ENCODE measurements around the gene HSPA12B. TPM values are rescaled to one million over a fixed set of nuclear protein-coding genes. Genes with fewer than 3 reads are reported as not detected.
A peak's percentile ranks its signal among the peaks of the same experiment; 100 is the strongest.

Gene HSPA12B
- total RNA-seq, 4 donors from 2014 or later = 0.64 to 4.6 (median 1.8) TPM

DNA sequence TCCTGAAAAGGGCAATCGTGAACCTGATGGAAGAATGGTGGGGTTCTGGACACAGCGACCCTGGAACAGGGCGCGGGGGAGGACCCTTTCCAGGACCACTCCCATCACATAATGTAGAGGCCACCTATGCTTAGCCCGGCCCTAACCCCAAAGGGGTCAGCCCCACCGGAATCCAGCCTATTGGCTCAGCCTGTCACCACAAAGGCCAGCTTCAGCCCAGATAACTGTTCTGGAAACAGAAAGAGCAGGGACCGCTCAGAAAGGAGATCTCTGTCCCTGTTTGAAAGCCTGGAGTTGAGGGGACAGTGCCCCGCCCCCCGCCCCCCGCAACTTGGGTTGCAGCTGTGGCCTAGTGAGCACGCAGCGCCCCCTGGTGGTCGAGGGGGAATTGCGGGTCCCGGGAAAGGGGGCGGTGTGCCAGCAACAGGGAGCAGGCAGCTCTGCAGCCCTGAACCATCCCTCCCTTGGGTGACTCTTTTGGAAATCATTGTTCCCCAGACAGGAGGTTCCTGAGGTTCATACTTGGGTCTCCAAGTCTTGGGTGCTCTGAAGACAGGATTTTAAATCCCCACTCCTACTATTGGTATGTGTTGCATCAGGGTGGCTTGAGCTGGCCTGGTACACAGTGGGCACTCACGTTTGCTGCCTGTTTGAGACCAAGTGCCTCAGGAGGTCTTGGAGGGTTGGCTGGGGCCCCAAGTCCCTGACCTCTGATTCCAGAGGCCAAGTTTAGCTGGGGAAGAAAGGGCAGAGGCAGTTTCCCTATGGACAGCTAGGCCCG is 21.6 kb upstream of the HSPA12B start:
- no peak for TF ChIP-seq POLR2A (IDR thresholded peaks at IDR 0.05)
- peak; percentile 77 to 98 (median 90) for TF ChIP-seq CTCF (IDR thresholded peaks at IDR 0.05)
- WGBS, 2 donors = 25% methylated on average over 3 of the region's 18 CpGs; no CpG with 5 or more reads in 1 of the 2 donors
- Histone ChIP-seq H3K27me3 (no peaks in the 10 kb centered on the region), H3K9me3 (no peaks in the 10 kb centered on the region), H3K36me3 (no peaks in the 10 kb centered on the region), H3K4me1 (peaks cover 0 to 15% (median 5%) of the 10 kb centered on the region in 3 donors), H3K4me3 (peak overlapping the region in 1 of 4 donors; percentile 0), H3K27ac (peak overlapping the region in 2 of 4 donors; percentile 29 to 66)
- intact Hi-C loops (cut with DNase I) = loop anchor here (5.0 kb wide), 1 partner anchor 34 kb away; no protein-coding TSS in a partner anchor
- DNase-seq = no peak

DNA sequence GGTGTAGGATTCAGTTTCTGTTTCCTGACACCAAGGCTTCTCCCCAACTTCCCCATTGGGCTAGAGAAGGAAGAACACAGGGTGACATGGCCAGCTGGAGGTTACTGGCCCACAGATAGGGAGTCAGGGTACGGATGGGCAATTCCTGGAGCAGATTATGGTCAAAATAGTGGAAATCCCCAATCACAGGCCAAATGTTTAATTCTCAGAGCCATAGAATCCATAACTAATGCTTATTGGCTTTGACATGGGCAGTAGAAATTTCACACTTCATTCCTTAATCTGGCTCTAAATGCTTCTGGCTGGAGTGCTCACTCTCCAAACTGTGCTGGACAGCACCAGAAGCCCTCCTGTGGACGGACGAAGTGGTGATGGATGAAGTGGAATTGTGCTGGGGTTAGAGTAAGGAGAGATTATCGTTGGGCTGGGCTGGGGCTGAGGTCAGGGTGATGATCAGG is 21.0 kb upstream of the HSPA12B start:
- peaks cover 0 to 15% (median 5%) of the 10 kb centered on the region in 3 donors for H3K4me1 ChIP-seq
- peak overlapping the region in 1 of 4 donors; percentile 13 for H3K27ac ChIP-seq
- no peaks in the 10 kb centered on the region for H3K27me3 ChIP-seq
- 64 to 80% methylated on average over 4 of the region's 4 CpGs for WGBS, 2 donors
- TF ChIP-seq CTCF (IDR thresholded peaks at IDR 0.05) = no peak
- TF ChIP-seq POLR2A (IDR thresholded peaks at IDR 0.05) = no peak
- intact Hi-C loops (cut with DNase I) = loop anchor here (5.0 kb wide), 1 partner anchor 34 kb away; no protein-coding TSS in a partner anchor
- no peaks in the 10 kb centered on the region for H3K36me3 ChIP-seq
- no peaks in the 10 kb centered on the region for H3K9me3 ChIP-seq
- DNase-seq = no peak
- no peak overlapping the region for H3K4me3 ChIP-seq

- H3K4me3 ChIP-seq = peak within 1 kb of the TSS in 3 of 4 donors; percentile 2 to 35 (median 19)
- peaks cover 0 to 15% (median 5%) of the 10 kb centered on the region in 3 donors for H3K4me1 ChIP-seq
- H3K9me3 ChIP-seq = no peaks in the 10 kb centered on the region
- no peaks in the 10 kb centered on the region for H3K27me3 ChIP-seq
- H3K27ac ChIP-seq = peak within 1 kb of the TSS in 1 of 4 donors; percentile 13
- 80 to 85% methylated on average over 2 to 9 of the region's 15 CpGs for WGBS, 2 donors
- TF ChIP-seq POLR2A (IDR thresholded peaks at IDR 0.05) (no peak), CTCF (IDR thresholded peaks at IDR 0.05) (no peak)
- no peaks in the 10 kb centered on the region for H3K36me3 ChIP-seq
- intact Hi-C loops (cut with DNase I) = loop anchor here (5.0 kb wide), 1 partner anchor 35 kb away; no protein-coding TSS in a partner anchor
- no peak for DNase-seq
These were observed 20.1 kb upstream of the HSPA12B start, which contains the start of gene SIGLEC1 for GRCh38 chr20:3712279-3712873. Gene SIGLEC1, minus strand, starts transcription at chr20:3712600. Its CDS starts 5,472 bp downstream, at chr20:3707128.

DNA sequence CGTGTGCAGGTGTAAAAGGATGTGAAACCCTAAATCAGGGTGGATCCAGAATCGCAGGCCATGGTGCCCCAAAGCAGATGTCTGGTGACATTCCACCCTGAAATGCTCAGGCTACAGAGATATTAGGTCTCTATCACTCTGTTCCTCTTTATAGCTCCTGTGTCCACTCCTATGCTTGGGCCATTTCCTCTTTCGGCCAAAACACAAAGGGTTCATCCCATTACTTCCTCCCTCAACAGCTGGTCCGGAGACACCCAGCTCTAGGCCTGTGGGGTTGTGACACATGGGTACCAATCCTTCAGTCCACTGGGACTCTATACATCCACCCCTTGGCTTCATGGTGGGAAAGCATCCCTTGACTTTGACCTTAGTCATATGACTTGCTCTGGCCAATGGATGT is 18.4 kb upstream of the HSPA12B start:
- Histone ChIP-seq H3K4me1 (peaks cover 0 to 15% (median 5%) of the 10 kb centered on the region in 3 donors), H3K27me3 (peaks cover 0 to 3% (median 0%) of the 10 kb centered on the region in 4 donors), H3K36me3 (no peaks in the 10 kb centered on the region), H3K4me3 (no peak overlapping the region), H3K27ac (no peak overlapping the region), H3K9me3 (no peaks in the 10 kb centered on the region)
- WGBS, 2 donors = 73 to 83% methylated on average over 4 of the region's 4 CpGs
- DNase-seq = no peak
- no peak for TF ChIP-seq CTCF (IDR thresholded peaks at IDR 0.05)
- no peak for TF ChIP-seq POLR2A (IDR thresholded peaks at IDR 0.05)
- intact Hi-C loops (cut with DNase I) = loop anchor here (5.0 kb wide), 1 partner anchor 37 kb away; no protein-coding TSS in a partner anchor

Data from esophagus squamous epithelium (tissue), 5 donors.